AG04449 (cell line): Measurements from ENCODE around the gene LRRN4.

Experiments used
- CTCF ChIA-PET: fragments of 350-600 bp; formaldehyde crosslinking; extraction: SDS; loops from one replicate; lab custom pipeline; 2021; ENCODE audit warnings: antibody characterized with exemption; lab: Yijun Ruan, JAX
- POLR2A ChIA-PET: fragments of 400-600, 350-600 bp; formaldehyde crosslinking; extraction: SDS; loops from one replicate; lab custom pipeline; 2020; ENCODE audit warnings: antibody characterized with exemption, inconsistent platforms; lab: Yijun Ruan, JAX
- DNase-seq: peaks from one replicate; pipeline ENCODE4 v3.0.0-alpha.2; 2010; ENCODE audit warnings: low read depth, low spot score
- H3K4me3 ChIP-seq: 2 replicates; pipeline ENCODE4 v1.5.1; 2011; ENCODE audit warnings: low read depth, mild to moderate bottlenecking, control low read depth, low read length
- CTCF ChIP-seq: IDR thresholded peaks from one replicate; pipeline ENCODE4 v1.5.1; 2011; ENCODE audit warnings: mild to moderate bottlenecking, moderate library complexity, low read length, control low read depth, inconsistent platforms; ENCODE audit not compliant: insufficient read depth; ENCODE audit errors: missing control alignments

Gene LRRN4

DNA sequence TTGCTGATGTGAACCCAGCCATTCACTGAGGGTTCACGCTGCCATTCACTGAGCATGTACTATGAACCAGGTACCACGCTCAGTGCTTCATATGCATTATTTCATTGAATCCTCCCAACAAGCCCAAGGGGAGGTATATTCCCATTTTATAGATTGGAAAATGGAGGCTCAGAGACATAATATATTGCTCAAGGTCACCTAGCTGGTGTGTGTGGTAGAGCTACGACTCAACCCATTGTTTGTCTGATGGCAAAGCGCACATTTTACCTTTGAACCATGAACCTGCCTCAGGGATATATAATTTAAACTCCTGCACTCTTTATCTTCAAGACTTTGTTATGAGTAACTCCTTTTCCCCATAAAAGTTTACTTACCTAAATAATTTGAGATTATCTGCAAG is 40.7 kb upstream of the LRRN4 start:
- H3K4me3 ChIP-seq = no peak overlapping the region
- DNase-seq = no peak
- TF ChIP-seq CTCF = no peak
- POLR2A ChIA-PET = no interaction called here
- CTCF ChIA-PET = interaction anchor here (2.9 kb wide), 1 partner anchor 16 kb away, joined by 8 read pairs; no protein-coding TSS in a partner anchor

DNA sequence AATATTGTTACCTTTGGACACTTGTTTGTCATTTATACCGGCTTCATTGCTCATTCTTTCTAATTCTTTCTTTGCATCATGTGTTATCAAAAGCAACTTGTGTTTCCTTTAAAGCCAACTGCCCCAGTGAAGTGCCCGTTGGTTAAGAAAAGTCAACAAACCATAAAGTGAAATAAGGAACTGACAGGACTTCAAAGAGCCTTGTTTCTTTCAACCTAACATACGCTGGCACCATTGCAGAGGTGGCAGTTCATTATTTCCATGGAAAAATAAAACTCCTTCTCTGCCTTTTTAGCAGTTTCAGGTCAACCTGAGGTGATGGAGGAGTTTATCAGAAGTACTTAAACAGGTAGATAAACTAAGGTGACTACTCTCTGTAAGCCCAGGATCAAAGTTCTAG is 40.2 kb upstream of the LRRN4 start:
- CTCF ChIA-PET = interaction anchor here (2.9 kb wide), 1 partner anchor 16 kb away, joined by 8 read pairs; no protein-coding TSS in a partner anchor
- POLR2A ChIA-PET = no interaction called here
- H3K4me3 ChIP-seq = no peak overlapping the region
- no peak for TF ChIP-seq CTCF
- no peak for DNase-seq

DNA sequence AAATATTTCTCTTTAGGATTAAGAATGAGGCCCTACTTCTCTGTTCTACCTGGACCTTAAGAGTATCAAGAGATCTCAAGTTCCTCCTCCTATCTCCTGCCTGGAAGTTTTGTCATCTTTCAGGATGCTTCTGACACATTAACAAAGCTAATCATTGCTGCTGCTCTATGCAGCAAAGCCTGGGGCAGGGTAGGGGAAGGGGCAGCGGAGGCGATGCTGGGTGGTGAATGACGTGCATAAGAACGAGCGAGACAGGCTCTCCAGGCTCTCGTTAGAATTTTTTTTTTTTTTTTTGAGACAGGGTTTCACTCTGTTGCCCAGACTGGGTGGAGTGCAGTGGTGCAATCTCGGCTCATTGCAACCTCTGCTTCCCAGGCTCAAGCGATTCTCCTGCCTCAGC is 37.8 kb upstream of the LRRN4 start:
- CTCF ChIA-PET = no interaction called here
- H3K4me3 ChIP-seq = no peak overlapping the region
- no peak for DNase-seq
- TF ChIP-seq CTCF = no peak
- POLR2A ChIA-PET = no interaction called here

DNA sequence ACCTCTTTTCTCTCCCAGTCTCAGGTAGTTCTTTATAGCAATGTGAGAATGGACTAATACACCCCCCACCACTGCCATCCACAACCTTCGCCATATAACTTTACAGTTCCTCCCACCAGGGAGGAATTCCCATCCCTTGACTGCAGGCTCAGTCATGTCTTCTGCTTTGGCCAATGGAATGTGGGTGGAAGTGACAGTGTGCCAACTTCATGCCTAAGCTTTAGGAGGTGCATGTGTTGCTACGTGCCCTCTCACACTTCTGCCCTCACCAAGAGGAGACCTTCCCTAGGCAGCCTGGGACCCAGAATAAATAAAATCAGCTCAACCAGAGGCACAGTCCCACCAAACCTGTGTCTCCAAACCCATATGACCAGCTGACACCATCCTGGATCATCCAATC is 33.0 kb upstream of the LRRN4 start:
- CTCF ChIA-PET = interaction anchor here (0.8 to 1.0 kb wide), 2 partner anchors 8 to 12 kb away, joined by 3 read pairs; no protein-coding TSS in a partner anchor
- POLR2A ChIA-PET = no interaction called here
- DNase-seq = no peak
- no peak for TF ChIP-seq CTCF
- no peak overlapping the region for H3K4me3 ChIP-seq

DNA sequence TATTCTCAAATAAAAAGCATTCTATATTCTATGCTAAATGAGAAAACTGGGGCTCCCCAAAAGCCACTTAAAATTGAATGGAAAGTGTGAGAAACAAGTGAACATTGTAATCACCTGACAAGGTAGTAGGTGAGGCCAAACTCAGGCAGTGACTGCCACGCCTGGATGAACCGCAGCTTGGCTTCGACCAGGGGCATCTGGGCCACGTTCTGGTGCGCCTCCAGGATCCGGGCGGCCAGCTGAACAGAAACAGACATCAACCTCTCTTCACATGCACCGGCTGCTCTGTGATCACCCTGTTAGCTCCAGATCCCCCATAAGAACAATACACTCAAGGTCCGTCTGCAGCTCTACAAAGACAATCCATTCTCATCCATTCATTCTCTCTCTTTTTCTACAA is 30.1 kb upstream of the LRRN4 start:
- CTCF ChIA-PET = interaction anchor here (3.8 to 4.9 kb wide), 2 partner anchors 10 to 555 kb away, joined by 17 to 25 read pairs; no protein-coding TSS in a partner anchor
- POLR2A ChIA-PET = no interaction called here
- TF ChIP-seq CTCF = no peak
- no peak overlapping the region for H3K4me3 ChIP-seq
- DNase-seq = no peak

- TF ChIP-seq CTCF = no peak
- POLR2A ChIA-PET = no interaction called here
- no peak overlapping the region for H3K4me3 ChIP-seq
- CTCF ChIA-PET = interaction anchor here (4.9 kb wide), 1 partner anchor 553 kb away, joined by 25 read pairs; no protein-coding TSS in a partner anchor
- no peak for DNase-seq
These were observed 27.4 kb upstream of the LRRN4 start for GRCh38 chr20:6081236-6081635.
